ENCODE results near the gene FUT9.

Gene FUT9

GRCh38 chr6:96015518-96016333 lies at the start of gene FUT9:
TSS of gene FUT9 (plus strand) at chr6:96015974. CDS start at chr6:96203156, 187,182 bp downstream.
- DNase-seq, result peak; percentile 65

- DNase-seq, result no peak
Observed at GRCh38 chr6:95967594-95967993, 48.2 kb upstream of the FUT9 start.

GRCh38 chr6:95973976-95974375 lies 41.8 kb upstream of the FUT9 start:
- DNase-seq, result no peak

GRCh38 chr6:95978230-95978629 lies 37.5 kb upstream of the FUT9 start:
- DNase-seq, result no peak

GRCh38 chr6:95991906-95992305 lies 23.9 kb upstream of the FUT9 start:
- no peak for DNase-seq

GRCh38 chr6:95994151-95994550 lies 21.6 kb upstream of the FUT9 start:
- DNase-seq, result no peak

GRCh38 chr6:95998133-95998532 lies 17.6 kb upstream of the FUT9 start:
- no peak for DNase-seq

- DNase-seq, result no peak
Observed at GRCh38 chr6:96001891-96002575, 13.7 kb upstream of the FUT9 start.

- DNase-seq, result no peak
Observed at GRCh38 chr6:96002576-96002910, 13.2 kb upstream of the FUT9 start.

GRCh38 chr6:96002912-96003311 lies 12.9 kb upstream of the FUT9 start:
- DNase-seq, result no peak

GRCh38 chr6:96007663-96008062 lies 8.1 kb upstream of the FUT9 start:
- DNase-seq, result no peak

GRCh38 chr6:96013531-96013930 lies 2.2 kb upstream of the FUT9 start:
- no peak for DNase-seq

- no peak for DNase-seq
Observed at GRCh38 chr6:96014846-96015517, 792 bp upstream of the FUT9 start.

- peak; percentile 6 for DNase-seq
Observed at GRCh38 chr6:96016334-96017069, 728 bp downstream of the FUT9 start.

GRCh38 chr6:96017070-96017359 lies 1.2 kb downstream of the FUT9 start:
- no peak for DNase-seq

- DNase-seq, result no peak
Observed at GRCh38 chr6:96022225-96022624, 6.5 kb downstream of the FUT9 start.

GRCh38 chr6:96032661-96033060 lies 16.9 kb downstream of the FUT9 start:
- DNase-seq, result no peak

- DNase-seq, result no peak
Observed at GRCh38 chr6:96051555-96051954, 35.8 kb downstream of the FUT9 start.

GRCh38 chr6:96058082-96058481 lies 42.3 kb downstream of the FUT9 start:
- no peak for DNase-seq

- no peak for DNase-seq
Observed at GRCh38 chr6:96059586-96059985, 43.8 kb downstream of the FUT9 start.

GRCh38 chr6:96060249-96060648 lies 44.5 kb downstream of the FUT9 start:
- no peak for DNase-seq

GRCh38 chr6:96065213-96065612 lies 49.4 kb downstream of the FUT9 start:
- DNase-seq, result no peak

- no peak for DNase-seq
Observed at GRCh38 chr6:96066376-96066775, 50.6 kb downstream of the FUT9 start.

GRCh38 chr6:96073555-96073954 lies 57.8 kb downstream of the FUT9 start:
- DNase-seq, result no peak

Measured in DMS79 treated with DMSO at 0.1 percent for 48 hours (cell line).